ENCODE results near the gene CALHM6. TPM values are rescaled to one million over a fixed set of nuclear protein-coding genes. Genes with fewer than 3 reads are reported as not detected.

Gene CALHM6
- total and polyA plus RNA-seq, 2 of the 8 experiments (the other 6 are each of a cell fraction or from before 2014, with no cell fraction given): 0.93 to 1.8 TPM

GRCh38 chr6:116444092-116444491 is 17.1 kb upstream of the CALHM6 start:
- ChIA-PET CTCF (ENCODE audit: partially characterized antibody) (interaction anchor here (0.7 to 4.7 kb wide), 38 partner anchors 8 to 253 kb away, joined by 3 to 39 read pairs (median 4); partner anchors contain the start of genes CALHM4, CALHM5 and CALHM6), POLR2A (ENCODE audit: partially characterized antibody) (interaction anchor here (0.9 kb wide), 1 partner anchor 18 kb away, joined by 3 read pairs; no protein-coding TSS in a partner anchor)
- no peak overlapping the region for H4K5ac ChIP-seq (ENCODE audit: insufficient read length, low read depth, low read length)
- 0 out of 7 replicates have a peak, but pooled peaks cover 0 to 2% (median 0%) of the 10 kb centered on the region in 4 experiments for H3K4me1 ChIP-seq (replicated peaks in 1 of 4; ENCODE audit: control insufficient read depth in 3 of 4, insufficient read depth in 4 of 4, low read length in 3 of 4)
- no peak overlapping the region for H3K4ac ChIP-seq (replicated peaks; ENCODE audit: insufficient read length, low read depth, low read length)
- no peaks in the 10 kb centered on the region for H3K79me1 ChIP-seq (ENCODE audit: low read depth, low read length)
- no peak overlapping the region for H3K14ac ChIP-seq (ENCODE audit: insufficient read length)
- H2BK12ac ChIP-seq (ENCODE audit: low read depth, low read length): no peak overlapping the region
- H3K27ac ChIP-seq (ENCODE audit: low read depth, low read length): no peak overlapping the region
- peak; percentile 57 for FAIRE-seq
- no peak for DNase-seq (ENCODE audit: low read depth in 1 of 2, low spot score in 2 of 2)
- no peak overlapping the region for H3K56ac ChIP-seq (replicated peaks; ENCODE audit: insufficient read length, low read depth, low read length)
- H3K27me3 ChIP-seq (replicated peaks in 1 of 4; ENCODE audit: control insufficient read depth in 3 of 4, extremely low read depth in 1 of 4, insufficient read depth in 3 of 4, low read length in 3 of 4): no peaks in the 10 kb centered on the region
- H4K20me1 ChIP-seq (replicated peaks in 1 of 2; ENCODE audit: control insufficient read depth in 1 of 2, insufficient read depth in 2 of 2, low read length in 2 of 2): no peaks in the 10 kb centered on the region
- no peaks in the 10 kb centered on the region for H3K79me2 ChIP-seq (ENCODE audit: control insufficient read depth in 1 of 2, insufficient read depth in 2 of 2, low read length in 2 of 2)
- H2BK5ac ChIP-seq (ENCODE audit: low read depth, low read length): no peak overlapping the region
- no peak overlapping the region for H2AFZ ChIP-seq (ENCODE audit: low read length)
- H2BK20ac ChIP-seq (ENCODE audit: low read length): no peak overlapping the region
- no peaks in the 10 kb centered on the region for H3K23me2 ChIP-seq (ENCODE audit: low read depth, low read length)
- no peak overlapping the region for H3K4me2 ChIP-seq (ENCODE audit: insufficient read depth in 1 of 2, low read depth in 2 of 2, low read length in 2 of 2)
- WGBS, 2 experiments (ENCODE audit: extremely low coverage in 1 of 2, insufficient coverage in 1 of 2, insufficient read length in 1 of 2, insufficient replicate concordance in 2 of 2, low coverage in 1 of 2, low lambda C conversion rate in 2 of 2, missing lambda C conversion rate in 1 of 2): 56% methylated on average over 3 of the region's 3 CpGs; no CpG with 5 or more reads in 1 of the 2 experiments
- no peak overlapping the region for H3K23ac ChIP-seq (ENCODE audit: insufficient read length)
- no peak overlapping the region for H2BK15ac ChIP-seq (ENCODE audit: low read length)
- H3K4me3 ChIP-seq (ENCODE audit: extremely low read depth in 1 of 4, insufficient read depth in 2 of 4, low read depth in 3 of 4, low read length in 4 of 4): no peak overlapping the region
- H4K8ac ChIP-seq (ENCODE audit: extremely low read depth, insufficient read depth, low read length): no peak overlapping the region
- no peak overlapping the region for H3K9ac ChIP-seq (replicated peaks in 1 of 4; ENCODE audit: extremely low read depth in 1 of 4, low read depth in 3 of 4, low read length in 3 of 4)
- no peaks in the 10 kb centered on the region for H3K36me3 ChIP-seq (ENCODE audit: control insufficient read depth in 2 of 4, insufficient read depth in 4 of 4, low read length in 3 of 4)
- no peak overlapping the region for H2AK5ac ChIP-seq (ENCODE audit: low read depth, low read length)
- H2BK120ac ChIP-seq (replicated peaks; ENCODE audit: low read depth, low read length): no peak overlapping the region
- no peak for TF ChIP-seq HDAC6 (IDR thresholded peaks at IDR 0.05; ENCODE audit: low read depth, low read length)
- TF ChIP-seq, protein P1, sequence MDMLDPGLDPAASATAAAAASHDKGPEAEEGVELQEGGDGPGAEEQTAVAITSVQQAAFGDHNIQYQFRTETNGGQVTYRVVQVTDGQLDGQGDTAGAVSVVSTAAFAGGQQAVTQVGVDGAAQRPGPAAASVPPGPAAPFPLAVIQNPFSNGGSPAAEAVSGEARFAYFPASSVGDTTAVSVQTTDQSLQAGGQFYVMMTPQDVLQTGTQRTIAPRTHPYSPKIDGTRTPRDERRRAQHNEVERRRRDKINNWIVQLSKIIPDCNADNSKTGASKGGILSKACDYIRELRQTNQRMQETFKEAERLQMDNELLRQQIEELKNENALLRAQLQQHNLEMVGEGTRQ (IDR thresholded peaks at IDR 0.05; ENCODE audit: low read length): no peak
- TF ChIP-seq, protein P2, sequence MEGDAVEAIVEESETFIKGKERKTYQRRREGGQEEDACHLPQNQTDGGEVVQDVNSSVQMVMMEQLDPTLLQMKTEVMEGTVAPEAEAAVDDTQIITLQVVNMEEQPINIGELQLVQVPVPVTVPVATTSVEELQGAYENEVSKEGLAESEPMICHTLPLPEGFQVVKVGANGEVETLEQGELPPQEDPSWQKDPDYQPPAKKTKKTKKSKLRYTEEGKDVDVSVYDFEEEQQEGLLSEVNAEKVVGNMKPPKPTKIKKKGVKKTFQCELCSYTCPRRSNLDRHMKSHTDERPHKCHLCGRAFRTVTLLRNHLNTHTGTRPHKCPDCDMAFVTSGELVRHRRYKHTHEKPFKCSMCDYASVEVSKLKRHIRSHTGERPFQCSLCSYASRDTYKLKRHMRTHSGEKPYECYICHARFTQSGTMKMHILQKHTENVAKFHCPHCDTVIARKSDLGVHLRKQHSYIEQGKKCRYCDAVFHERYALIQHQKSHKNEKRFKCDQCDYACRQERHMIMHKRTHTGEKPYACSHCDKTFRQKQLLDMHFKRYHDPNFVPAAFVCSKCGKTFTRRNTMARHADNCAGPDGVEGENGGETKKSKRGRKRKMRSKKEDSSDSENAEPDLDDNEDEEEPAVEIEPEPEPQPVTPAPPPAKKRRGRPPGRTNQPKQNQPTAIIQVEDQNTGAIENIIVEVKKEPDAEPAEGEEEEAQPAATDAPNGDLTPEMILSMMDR (IDR thresholded peaks at IDR 0.05; ENCODE audit: control extremely low read depth in 1 of 3, insufficient read depth in 1 of 3, low read depth in 1 of 3, low read length in 3 of 3): peak in 2 of 3 experiments; percentile 18 to 54; a peak in 2 of 4 replicates
- no peak for TF ChIP-seq SIN3A (conservative IDR thresholded peaks at IDR 0.05 in 1 of 2, IDR thresholded peaks at IDR 0.05 in 1 of 2; ENCODE audit: low read depth in 1 of 2, low read length in 2 of 2)
- TF ChIP-seq RAD21 (IDR thresholded peaks at IDR 0.05 in 1 of 2, conservative IDR thresholded peaks at IDR 0.05 in 1 of 2; ENCODE audit: low read depth in 2 of 2, low read length in 2 of 2): peak; percentile 27 to 39
- H3K18ac ChIP-seq (ENCODE audit: extremely low read depth, low read length): no peak overlapping the region
- H4K91ac ChIP-seq (replicated peaks; ENCODE audit: insufficient read length, low read length): no peak overlapping the region
- no peaks in the 10 kb centered on the region for H3K9me3 ChIP-seq (ENCODE audit: insufficient read depth in 2 of 2, low read depth in 1 of 2, low read length in 1 of 2)

Data from H1 (cell line).